Stomach (tissue), 4 donors: ENCODE results near the gene KHK.

ENCODE experiments used
- CTCF ChIP-seq, 7 experiments: fragments of 450-650 bp in 4 of 7; fragments of 200-600 bp in 3 of 7; sonication (generic) in 3 of 7; IDR thresholded peaks; one replicate each; pipeline ENCODE4 v1.5.1; 2016 to 2019; ENCODE audit warnings: antibody characterized with exemption in 7 of 7, control low read depth in 2 of 7, mild to moderate bottlenecking in 1 of 7
- EP300 ChIP-seq: sonication (generic); formaldehyde crosslinking; IDR thresholded peaks from one replicate; pipeline ENCODE4 v1.6.1; 2017; ENCODE audit warnings: antibody characterized with exemption
- POLR2AphosphoS5 ChIP-seq, 3 donors: sonication (generic); formaldehyde crosslinking; IDR thresholded peaks; one replicate each; pipeline ENCODE4 v1.6.1; 2016; ENCODE audit warnings: antibody characterized with exemption in 3 of 3

- TF ChIP-seq CTCF (IDR thresholded peaks at IDR 0.05): no peak
- no peak for TF ChIP-seq POLR2AphosphoS5 (IDR thresholded peaks at IDR 0.05)
- no peak for TF ChIP-seq EP300
Measured at GRCh38 chr2:27041752-27042151, 44.8 kb upstream of the KHK start.
